Neuronal stem cell (in vitro differentiated cells): Measurements from ENCODE around the gene GYPC.

Source experiments
- DNase-seq: peaks from one replicate; pipeline ENCODE4 v3.0.0-alpha.2; 2013; ENCODE audit warnings: low spot score
- H2AFZ ChIP-seq: one replicate; pipeline ENCODE4 v1.6.1; 2013; ENCODE audit warnings: mild to moderate bottlenecking, low read length, inconsistent platforms
- H2AK5ac ChIP-seq: 2 replicates; pipeline ENCODE4 v1.6.1; 2013; ENCODE audit warnings: low read depth, mild to moderate bottlenecking, inconsistent platforms, low read length, moderate library complexity, mixed read lengths
- H2BK120ac ChIP-seq: 2 replicates; pipeline ENCODE4 v1.6.1; 2013; ENCODE audit warnings: low read depth, mild to moderate bottlenecking, inconsistent platforms, low read length, moderate library complexity, mixed read lengths
- H2BK12ac ChIP-seq: one replicate; pipeline ENCODE4 v1.6.1; 2013; ENCODE audit warnings: low read length, inconsistent platforms
- H2BK15ac ChIP-seq: 2 replicates; pipeline ENCODE4 v1.6.1; 2013; ENCODE audit warnings: mild to moderate bottlenecking, low read length, inconsistent platforms, mixed read lengths
- H2BK5ac ChIP-seq: one replicate; pipeline ENCODE4 v1.6.1; 2013; ENCODE audit warnings: inconsistent platforms, mild to moderate bottlenecking, low read length, moderate library complexity
- H3K14ac ChIP-seq: one replicate; pipeline ENCODE4 v1.6.1; 2013; ENCODE audit warnings: low read length, inconsistent platforms
- H3K18ac ChIP-seq: 2 replicates; pipeline ENCODE4 v1.6.1; 2013; ENCODE audit warnings: low read length, inconsistent platforms
- H3K23ac ChIP-seq: 2 replicates; pipeline ENCODE4 v1.6.1; 2013; ENCODE audit warnings: low read depth, mild to moderate bottlenecking, mixed read lengths, low read length, inconsistent platforms; ENCODE audit not compliant: poor library complexity
- H3K27ac ChIP-seq: replicated peaks from 3 replicates; pipeline ENCODE4 v1.5.1; 2013; ENCODE audit warnings: low read length, inconsistent platforms
- H3K27me3 ChIP-seq, 3 experiments: 2 replicates each; pipeline ENCODE4 v1.6.1; 2013; ENCODE audit warnings: low read length in 3 of 3, mild to moderate bottlenecking in 2 of 3, inconsistent platforms in 1 of 3, low read depth in 1 of 3, mixed read lengths in 1 of 3, moderate library complexity in 1 of 3; ENCODE audit not compliant: control insufficient read depth in 3 of 3, insufficient read depth in 3 of 3
- H3K36me3 ChIP-seq, 2 donors: replicated peaks in 1 of 2; 2 replicates each; pipeline ENCODE4 v1.6.1; 2013; ENCODE audit warnings: low read length in 2 of 2; ENCODE audit not compliant: control insufficient read depth in 2 of 2, insufficient read depth in 2 of 2
- H3K4ac ChIP-seq: 2 replicates; pipeline ENCODE4 v1.6.1; 2013; ENCODE audit warnings: inconsistent platforms, mild to moderate bottlenecking, low read length, moderate library complexity
- H3K4me1 ChIP-seq, 2 donors: 1 replicate in 1 of 2; 2 replicates in 1 of 2; pipeline ENCODE4 v1.6.1; 2013; ENCODE audit warnings: low read length in 2 of 2, low read depth in 1 of 2; ENCODE audit not compliant: control insufficient read depth in 2 of 2, insufficient read depth in 1 of 2
- H3K4me2 ChIP-seq: one replicate; pipeline ENCODE4 v1.6.1; 2013; ENCODE audit warnings: mild to moderate bottlenecking, low read length, inconsistent platforms; ENCODE audit not compliant: insufficient read depth, poor library complexity, severe bottlenecking
- H3K4me3 ChIP-seq, 2 donors: 2 replicates each; pipeline ENCODE4 v1.5.1; 2013; ENCODE audit warnings: low read length in 2 of 2, mild to moderate bottlenecking in 2 of 2, inconsistent platforms in 1 of 2, moderate library complexity in 1 of 2
- H3K79me1 ChIP-seq: one replicate; pipeline ENCODE4 v1.6.1; 2013; ENCODE audit warnings: low read depth, mild to moderate bottlenecking, inconsistent platforms, low read length, moderate library complexity
- H3K9ac ChIP-seq: one replicate; pipeline ENCODE4 v1.6.1; 2013; ENCODE audit warnings: mild to moderate bottlenecking, low read depth, low read length, inconsistent platforms; ENCODE audit not compliant: poor library complexity
- H3K9me3 ChIP-seq, 2 donors: replicated peaks in 1 of 2; 2 replicates each; pipeline versions ENCODE3 to v1.6.1; 2013; ENCODE audit warnings: low read length in 2 of 2, mild to moderate bottlenecking in 2 of 2, inconsistent platforms in 1 of 2, low read depth in 1 of 2, mixed read lengths in 1 of 2, moderate library complexity in 1 of 2; ENCODE audit not compliant: control insufficient read depth in 2 of 2, insufficient read depth in 1 of 2
- H4K8ac ChIP-seq: one replicate; pipeline ENCODE4 v1.6.1; 2013; ENCODE audit warnings: low read depth, mild to moderate bottlenecking, inconsistent platforms, low read length, moderate library complexity
- H4K91ac ChIP-seq: one replicate; pipeline ENCODE4 v1.6.1; 2013; ENCODE audit warnings: low read length, low read depth, mild to moderate bottlenecking, inconsistent platforms; ENCODE audit not compliant: poor library complexity
- WGBS, 2 donors: extraction: QIAGEN DNeasy Blood & Tissue Kit; methylation state at CpG; one replicate each; pipeline ENCODE4 v1.1.7; 2013; ENCODE audit warnings: missing lambda C conversion rate in 2 of 2, mixed read lengths in 1 of 2; ENCODE audit not compliant: insufficient read length in 2 of 2, insufficient replicate concordance in 1 of 2; ENCODE audit errors: extremely low coverage in 2 of 2; 5-methylcytosine and 5-hydroxymethylcytosine counted together

The GYPC gene

GRCh38 chr2:126719191-126719832 is 63.4 kb downstream of the GYPC start:
- Histone ChIP-seq H3K36me3 (no peaks in the 10 kb centered on the region), H3K9ac (no peak overlapping the region), H3K23ac (no peak overlapping the region), H4K91ac (no peak overlapping the region), H2AFZ (peak overlapping the region; percentile 33), H4K8ac (no peak overlapping the region), H3K4me2 (no peak overlapping the region), H2BK5ac (no peak overlapping the region), H3K4me1 (peaks cover 0 to 1% of the 10 kb centered on the region in 2 donors), H3K9me3 (peaks cover 0 to 1% of the 10 kb centered on the region in 2 donors), H2AK5ac (no peak overlapping the region), H3K79me1 (no peaks in the 10 kb centered on the region), H3K4me3 (no peak overlapping the region), H3K18ac (no peak overlapping the region), H3K14ac (no peak overlapping the region), H3K27me3 (no peaks in the 10 kb centered on the region), H2BK120ac (no peak overlapping the region), H3K4ac (no peak overlapping the region), H3K27ac (no peak overlapping the region), H2BK15ac (no peak overlapping the region), H2BK12ac (no peak overlapping the region)
- no peak for DNase-seq
- no CpG with 5 or more reads among the region's 3 CpGs for WGBS, 2 donors

- Histone ChIP-seq H2BK12ac (no peak overlapping the region), H2AK5ac (no peak overlapping the region), H2BK120ac (no peak overlapping the region), H4K91ac (no peak overlapping the region), H3K9ac (no peak overlapping the region), H2AFZ (peak overlapping the region; percentile 33), H3K4me2 (no peak overlapping the region), H4K8ac (no peak overlapping the region), H3K79me1 (no peaks in the 10 kb centered on the region), H3K23ac (no peak overlapping the region), H3K27ac (no peak overlapping the region), H3K14ac (no peak overlapping the region), H3K36me3 (no peaks in the 10 kb centered on the region), H3K27me3 (no peaks in the 10 kb centered on the region), H2BK15ac (no peak overlapping the region), H3K4me1 (peaks cover 0 to 1% of the 10 kb centered on the region in 2 donors), H3K9me3 (peaks cover 1 to 5% of the 10 kb centered on the region in 2 donors), H3K4ac (no peak overlapping the region), H3K4me3 (no peak overlapping the region), H2BK5ac (no peak overlapping the region), H3K18ac (no peak overlapping the region)
- no peak for DNase-seq
- no CpG with 5 or more reads among the region's 4 CpGs for WGBS, 2 donors
These were observed 63.9 kb downstream of the GYPC start for GRCh38 chr2:126719833-126720351.

- Histone ChIP-seq H3K9ac (no peak overlapping the region), H2BK5ac (no peak overlapping the region), H4K8ac (no peak overlapping the region), H3K18ac (no peak overlapping the region), H3K4me1 (peaks cover 0 to 1% of the 10 kb centered on the region in 2 donors), H2BK15ac (no peak overlapping the region), H4K91ac (no peak overlapping the region), H2AFZ (no peak overlapping the region), H2AK5ac (no peak overlapping the region), H3K36me3 (no peaks in the 10 kb centered on the region), H3K4ac (no peak overlapping the region), H3K27ac (no peak overlapping the region), H3K14ac (no peak overlapping the region), H2BK120ac (no peak overlapping the region), H3K23ac (no peak overlapping the region), H3K4me2 (no peak overlapping the region), H3K79me1 (no peaks in the 10 kb centered on the region), H3K4me3 (no peak overlapping the region), H3K9me3 (peaks cover 1 to 8% of the 10 kb centered on the region in 2 donors), H3K27me3 (no peaks in the 10 kb centered on the region), H2BK12ac (no peak overlapping the region)
- no peak for DNase-seq
- no CpG with 5 or more reads among the region's 2 CpGs for WGBS, 2 donors
These were observed 64.7 kb downstream of the GYPC start for GRCh38 chr2:126720638-126721037.

GRCh38 chr2:126722081-126722480 is 66.1 kb downstream of the GYPC start:
- no peak for DNase-seq
- no peak overlapping the region for H2BK120ac ChIP-seq
- peak overlapping the region; percentile 12 for H2AFZ ChIP-seq
- H3K4me2 ChIP-seq = no peak overlapping the region
- no peaks in the 10 kb centered on the region for H3K27me3 ChIP-seq
- no peak overlapping the region for H2BK15ac ChIP-seq
- no peak overlapping the region for H2BK5ac ChIP-seq
- no peaks in the 10 kb centered on the region for H3K36me3 ChIP-seq
- H4K8ac ChIP-seq = no peak overlapping the region
- H3K18ac ChIP-seq = no peak overlapping the region
- H2AK5ac ChIP-seq = no peak overlapping the region
- no peak overlapping the region for H3K14ac ChIP-seq
- H3K4me1 ChIP-seq = peaks cover 0 to 1% of the 10 kb centered on the region in 2 donors
- peaks cover 1 to 8% of the 10 kb centered on the region in 2 donors for H3K9me3 ChIP-seq
- H2BK12ac ChIP-seq = no peak overlapping the region
- H3K4me3 ChIP-seq = no peak overlapping the region
- no peak overlapping the region for H3K9ac ChIP-seq
- H3K27ac ChIP-seq = no peak overlapping the region
- no peak overlapping the region for H4K91ac ChIP-seq
- H3K23ac ChIP-seq = no peak overlapping the region
- WGBS, 2 donors = no CpG with 5 or more reads among the region's 2 CpGs
- H3K79me1 ChIP-seq = no peaks in the 10 kb centered on the region
- no peak overlapping the region for H3K4ac ChIP-seq
